ENCODE data around the gene MUTYH.
"Not testable (repeated sequence)": the region's sequence is repeated elsewhere in the genome, so short reads cannot be mapped to it uniquely, and the experiment has no call there.

MUTYH gene

DNA sequence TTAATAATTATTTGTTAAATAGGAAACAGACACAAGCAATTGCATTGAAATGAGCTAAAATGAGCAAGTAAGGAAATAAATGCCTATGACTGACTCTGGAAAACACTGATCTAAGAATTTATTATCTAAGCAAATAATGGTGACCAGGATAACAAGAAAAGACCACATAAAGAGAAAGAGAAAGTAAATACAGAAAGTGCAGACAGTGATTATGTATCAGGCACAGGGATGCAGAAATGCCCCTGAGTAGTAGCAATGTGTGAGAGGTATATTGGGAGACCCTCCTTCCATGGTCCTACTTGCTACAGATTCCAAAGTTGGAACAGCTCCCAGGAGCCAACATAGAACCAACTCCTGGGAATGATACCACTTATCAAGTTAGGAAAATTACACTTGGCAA, 33.3 kb upstream of the MUTYH start:
- Histone ChIP-seq H3K36me3 (ENCODE audit: control insufficient read depth, insufficient read depth, low read length) (no peaks in the 10 kb centered on the region), H3K9me3 (ENCODE audit: control insufficient read depth, insufficient read depth, low read length) (no peaks in the 10 kb centered on the region), H3K4me3 (ENCODE audit: low read depth, low read length) (no peak overlapping the region), H3K4me1 (ENCODE audit: control insufficient read depth, insufficient read depth, low read length) (no peaks in the 10 kb centered on the region), H3K27me3 (ENCODE audit: control insufficient read depth, insufficient read depth, low read length) (no peaks in the 10 kb centered on the region), H3K9ac (ENCODE audit: low read depth, low read length) (no peak overlapping the region)

DNA sequence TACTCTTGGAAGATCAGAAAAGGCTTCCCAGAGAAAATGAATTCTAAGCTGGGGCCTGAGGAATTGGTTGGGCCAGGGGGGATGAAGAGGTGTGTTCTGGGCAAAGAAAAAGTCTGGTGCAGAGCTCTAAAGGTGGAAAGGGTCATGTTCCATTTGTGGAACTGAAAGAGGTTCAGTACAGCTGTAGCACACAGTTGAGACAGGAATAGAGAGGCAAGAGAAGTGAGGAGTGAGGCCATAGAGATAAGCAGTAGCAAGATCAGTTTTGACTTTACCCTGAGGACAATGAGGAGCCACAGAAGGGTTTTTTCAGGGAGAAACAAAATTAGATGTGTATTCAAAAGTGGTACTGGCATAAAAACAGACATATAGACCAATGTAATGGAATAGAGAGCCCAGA, 30.3 kb upstream of the MUTYH start:
- H3K4me3 ChIP-seq (ENCODE audit: low read depth, low read length) = no peak overlapping the region
- H3K27me3 ChIP-seq (ENCODE audit: control insufficient read depth, insufficient read depth, low read length) = no peaks in the 10 kb centered on the region
- H3K4me1 ChIP-seq (ENCODE audit: control insufficient read depth, insufficient read depth, low read length) = no peaks in the 10 kb centered on the region
- no peak overlapping the region for H3K9ac ChIP-seq (ENCODE audit: low read depth, low read length)
- no peaks in the 10 kb centered on the region for H3K9me3 ChIP-seq (ENCODE audit: control insufficient read depth, insufficient read depth, low read length)
- H3K36me3 ChIP-seq (ENCODE audit: control insufficient read depth, insufficient read depth, low read length) = no peaks in the 10 kb centered on the region

DNA sequence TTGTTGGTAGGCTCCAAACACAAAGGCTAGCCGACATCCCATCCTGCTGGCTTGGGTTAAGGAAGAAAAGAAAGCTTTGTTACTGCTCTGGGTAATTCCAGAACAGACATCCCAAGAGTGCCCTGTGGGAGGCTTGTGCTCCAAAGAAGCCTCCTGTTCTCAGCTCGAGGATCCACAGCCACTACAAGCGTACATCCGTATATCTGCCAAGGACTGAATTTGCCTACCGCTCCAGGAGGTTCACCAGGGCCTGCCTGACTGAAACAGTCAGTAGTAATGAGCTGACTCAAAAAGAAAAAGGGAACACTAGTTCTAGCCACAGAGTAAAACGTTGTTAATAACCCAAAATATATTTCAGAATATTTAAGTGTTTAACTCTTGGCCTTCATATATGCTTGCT, 24.8 kb upstream of the MUTYH start:
- no peaks in the 10 kb centered on the region for H3K9me3 ChIP-seq (ENCODE audit: control insufficient read depth, insufficient read depth, low read length)
- no peaks in the 10 kb centered on the region for H3K27me3 ChIP-seq (ENCODE audit: control insufficient read depth, insufficient read depth, low read length)
- peaks cover 6% of the 10 kb centered on the region for H3K4me1 ChIP-seq (ENCODE audit: control insufficient read depth, insufficient read depth, low read length)
- H3K36me3 ChIP-seq (ENCODE audit: control insufficient read depth, insufficient read depth, low read length) = no peaks in the 10 kb centered on the region
- no peak overlapping the region for H3K4me3 ChIP-seq (ENCODE audit: low read depth, low read length)
- no peak overlapping the region for H3K9ac ChIP-seq (ENCODE audit: low read depth, low read length)

DNA sequence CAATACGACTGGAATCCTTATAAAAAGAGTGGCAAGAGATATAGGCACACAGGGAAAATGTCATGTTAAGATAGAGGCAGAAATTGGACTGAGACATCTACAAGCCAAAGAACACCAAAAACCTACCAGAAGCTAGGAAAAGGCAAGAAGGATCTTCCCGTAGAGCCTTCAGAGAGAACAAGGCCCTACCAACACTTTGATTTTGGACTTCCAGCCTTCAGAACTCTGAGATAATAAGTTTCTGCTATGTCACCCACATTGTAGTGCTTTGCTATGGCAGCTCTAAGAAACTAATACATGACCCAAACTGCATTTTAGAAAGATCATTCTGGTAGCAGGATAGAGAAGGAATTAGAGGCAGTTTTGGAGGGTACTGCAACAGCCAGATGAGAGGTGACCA, 24.1 kb upstream of the MUTYH start:
- Histone ChIP-seq H3K4me3 (ENCODE audit: low read depth, low read length) (no peak overlapping the region), H3K9ac (ENCODE audit: low read depth, low read length) (no peak overlapping the region), H3K27me3 (ENCODE audit: control insufficient read depth, insufficient read depth, low read length) (no peaks in the 10 kb centered on the region), H3K36me3 (ENCODE audit: control insufficient read depth, insufficient read depth, low read length) (no peaks in the 10 kb centered on the region), H3K9me3 (ENCODE audit: control insufficient read depth, insufficient read depth, low read length) (no peaks in the 10 kb centered on the region), H3K4me1 (ENCODE audit: control insufficient read depth, insufficient read depth, low read length) (peaks cover 8% of the 10 kb centered on the region)

DNA sequence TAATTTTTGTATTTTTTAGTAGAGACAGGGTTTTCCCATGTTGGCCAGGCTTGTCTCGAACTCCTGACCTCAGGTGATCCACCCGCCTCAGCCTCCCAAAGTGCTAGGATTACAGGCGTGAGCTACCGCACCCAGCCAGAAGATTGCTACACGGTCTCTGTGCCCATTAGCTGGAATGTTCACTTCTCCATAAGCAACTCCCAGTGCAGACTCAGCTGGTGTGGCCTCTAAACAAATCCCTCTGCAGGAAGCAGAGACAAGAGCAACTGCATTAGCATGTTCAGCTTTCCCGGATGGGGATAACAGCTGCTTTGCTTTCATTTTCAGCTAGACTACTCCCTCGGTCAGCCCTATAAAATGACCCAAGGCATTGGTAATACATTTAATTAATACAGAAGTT, 20.7 kb upstream of the MUTYH start:
- not testable (repeated sequence) for H3K4me1 ChIP-seq (ENCODE audit: control insufficient read depth, insufficient read depth, low read length); H3K9me3 ChIP-seq (ENCODE audit: control insufficient read depth, insufficient read depth, low read length); H3K9ac ChIP-seq (ENCODE audit: low read depth, low read length); H3K27me3 ChIP-seq (ENCODE audit: control insufficient read depth, insufficient read depth, low read length); H3K36me3 ChIP-seq (ENCODE audit: control insufficient read depth, insufficient read depth, low read length); H3K4me3 ChIP-seq (ENCODE audit: low read depth, low read length)

DNA sequence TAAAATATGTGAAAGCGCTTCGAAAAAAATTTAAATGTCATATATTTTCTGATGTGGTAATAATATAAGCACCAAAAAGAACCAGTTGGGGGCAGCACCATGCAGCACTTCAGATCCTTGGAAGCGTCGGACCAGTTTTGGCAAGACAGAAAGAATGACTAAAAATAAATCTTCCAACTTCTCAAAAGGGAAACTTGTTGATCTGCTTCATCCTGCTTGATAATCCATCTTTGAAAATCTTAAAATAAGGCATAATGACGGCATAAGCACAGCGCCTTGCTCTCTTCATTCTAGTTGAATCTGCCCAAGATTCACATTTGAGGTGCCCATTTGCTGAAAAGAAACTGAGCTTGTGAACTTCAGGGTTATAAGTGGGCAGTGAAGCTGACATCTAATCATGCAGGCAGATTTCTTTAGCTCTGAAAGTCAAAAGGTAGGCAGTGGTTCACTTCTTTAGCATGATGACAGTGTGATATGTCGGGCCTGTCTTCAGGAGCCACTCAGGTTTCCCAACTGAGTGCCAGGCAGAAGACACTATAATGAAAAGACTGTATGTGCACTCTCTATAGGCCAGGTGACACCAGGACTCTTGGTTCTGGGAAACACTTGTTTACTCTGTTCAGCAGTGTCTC, 19.8 kb upstream of the MUTYH start:
- Histone ChIP-seq H3K36me3 (ENCODE audit: control insufficient read depth, insufficient read depth, low read length) (no peaks in the 10 kb centered on the region), H3K4me1 (ENCODE audit: control insufficient read depth, insufficient read depth, low read length) (peaks cover 8% of the 10 kb centered on the region), H3K27me3 (ENCODE audit: control insufficient read depth, insufficient read depth, low read length) (no peaks in the 10 kb centered on the region), H3K4me3 (ENCODE audit: low read depth, low read length) (no peak overlapping the region), H3K9ac (ENCODE audit: low read depth, low read length) (peak overlapping the region; percentile 9), H3K9me3 (ENCODE audit: control insufficient read depth, insufficient read depth, low read length) (no peaks in the 10 kb centered on the region)

DNA sequence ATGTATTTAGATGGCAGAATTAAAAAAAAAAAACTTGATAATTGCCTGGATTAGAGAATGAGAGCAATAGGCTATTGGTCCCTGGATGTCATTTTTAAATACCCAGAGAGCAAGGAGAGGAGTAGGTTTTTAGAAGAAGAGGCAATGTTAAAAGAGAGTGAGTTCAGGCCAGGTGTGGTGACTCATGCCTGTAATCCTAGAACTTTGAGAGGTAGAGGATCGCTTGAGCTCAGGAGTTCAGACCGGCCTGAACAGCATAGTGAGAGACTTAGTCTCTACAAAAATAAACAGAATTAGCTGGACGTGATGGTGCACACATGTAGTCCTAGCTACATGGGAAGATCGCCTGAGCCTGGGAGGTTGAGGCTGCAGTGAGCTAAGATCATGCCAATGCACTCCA, 15.9 kb upstream of the MUTYH start:
- Histone ChIP-seq H3K9me3 (ENCODE audit: control insufficient read depth, insufficient read depth, low read length) (no peaks in the 10 kb centered on the region), H3K4me3 (ENCODE audit: low read depth, low read length) (no peak overlapping the region), H3K36me3 (ENCODE audit: control insufficient read depth, insufficient read depth, low read length) (no peaks in the 10 kb centered on the region), H3K27me3 (ENCODE audit: control insufficient read depth, insufficient read depth, low read length) (no peaks in the 10 kb centered on the region), H3K9ac (ENCODE audit: low read depth, low read length) (no peak overlapping the region), H3K4me1 (ENCODE audit: control insufficient read depth, insufficient read depth, low read length) (peaks cover 8% of the 10 kb centered on the region)

DNA sequence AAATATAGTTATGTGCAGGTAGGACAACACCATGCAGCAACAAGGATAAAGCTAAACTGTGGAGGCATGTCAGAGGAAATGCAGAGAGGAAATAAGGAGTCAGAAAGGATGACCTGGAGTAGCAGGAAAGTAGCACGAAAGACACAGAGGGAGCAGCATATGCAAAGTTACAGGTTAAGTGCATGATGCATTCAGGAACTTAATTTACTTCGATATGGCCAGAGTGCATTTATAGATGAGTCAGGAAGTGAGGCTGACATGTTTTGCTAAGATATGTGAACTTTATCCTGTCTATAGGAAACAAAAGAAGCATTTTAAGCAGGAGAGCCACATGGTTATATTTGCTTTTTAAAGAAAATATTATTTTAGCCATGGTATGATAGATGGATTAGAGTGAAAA, 15.4 kb upstream of the MUTYH start:
- Histone ChIP-seq H3K4me1 (ENCODE audit: control insufficient read depth, insufficient read depth, low read length) (peaks cover 8% of the 10 kb centered on the region), H3K9me3 (ENCODE audit: control insufficient read depth, insufficient read depth, low read length) (no peaks in the 10 kb centered on the region), H3K4me3 (ENCODE audit: low read depth, low read length) (no peak overlapping the region), H3K9ac (ENCODE audit: low read depth, low read length) (no peak overlapping the region), H3K27me3 (ENCODE audit: control insufficient read depth, insufficient read depth, low read length) (no peaks in the 10 kb centered on the region), H3K36me3 (ENCODE audit: control insufficient read depth, insufficient read depth, low read length) (no peaks in the 10 kb centered on the region)

DNA sequence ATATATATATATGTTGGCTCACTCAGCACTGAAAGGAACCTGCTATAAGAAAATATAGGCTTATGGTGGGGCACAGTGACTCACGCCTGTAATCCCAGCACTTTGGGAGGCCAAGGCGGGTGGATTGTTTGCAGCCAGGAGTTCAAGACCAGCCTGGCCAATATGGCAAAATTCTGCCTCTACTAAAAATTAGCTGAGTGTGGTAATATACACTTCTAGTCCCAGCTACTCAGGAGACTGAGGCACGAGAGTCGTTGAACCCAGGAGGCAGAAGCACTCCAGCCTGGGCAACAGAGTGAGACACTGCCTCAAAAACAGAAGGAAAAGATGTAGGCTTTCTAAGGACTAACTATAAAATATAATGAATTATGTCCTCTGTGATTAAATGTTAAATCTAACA, 14.6 kb upstream of the MUTYH start:
- H3K27me3 ChIP-seq (ENCODE audit: control insufficient read depth, insufficient read depth, low read length) = no peaks in the 10 kb centered on the region
- H3K9me3 ChIP-seq (ENCODE audit: control insufficient read depth, insufficient read depth, low read length) = no peaks in the 10 kb centered on the region
- H3K4me1 ChIP-seq (ENCODE audit: control insufficient read depth, insufficient read depth, low read length) = peaks cover under 1% of the 10 kb centered on the region
- H3K9ac ChIP-seq (ENCODE audit: low read depth, low read length) = no peak overlapping the region
- no peaks in the 10 kb centered on the region for H3K36me3 ChIP-seq (ENCODE audit: control insufficient read depth, insufficient read depth, low read length)
- no peak overlapping the region for H3K4me3 ChIP-seq (ENCODE audit: low read depth, low read length)

DNA sequence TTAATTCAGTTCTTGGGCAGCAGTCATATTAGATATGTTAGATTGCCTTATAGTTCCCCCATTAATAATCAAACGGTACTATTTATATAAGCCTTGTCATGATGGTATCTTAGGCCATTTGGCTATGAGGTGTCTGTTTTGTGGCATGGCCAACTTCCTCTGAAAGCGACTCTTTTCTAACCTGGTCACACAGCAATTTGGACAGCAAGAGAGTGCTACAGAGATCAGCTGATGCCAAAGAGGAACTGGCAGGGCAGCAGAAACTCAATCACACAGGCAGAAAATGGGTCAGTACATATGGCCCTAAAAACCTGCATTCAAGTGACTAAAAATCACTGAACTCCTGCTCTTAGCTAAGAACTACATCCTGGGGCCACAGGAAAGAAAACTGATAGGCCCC, 13.4 kb upstream of the MUTYH start:
- no peak overlapping the region for H3K9ac ChIP-seq (ENCODE audit: low read depth, low read length)
- peaks cover 2% of the 10 kb centered on the region for H3K36me3 ChIP-seq (ENCODE audit: control insufficient read depth, insufficient read depth, low read length)
- H3K4me3 ChIP-seq (ENCODE audit: low read depth, low read length) = no peak overlapping the region
- H3K27me3 ChIP-seq (ENCODE audit: control insufficient read depth, insufficient read depth, low read length) = no peaks in the 10 kb centered on the region
- H3K9me3 ChIP-seq (ENCODE audit: control insufficient read depth, insufficient read depth, low read length) = no peaks in the 10 kb centered on the region
- no peaks in the 10 kb centered on the region for H3K4me1 ChIP-seq (ENCODE audit: control insufficient read depth, insufficient read depth, low read length)

DNA sequence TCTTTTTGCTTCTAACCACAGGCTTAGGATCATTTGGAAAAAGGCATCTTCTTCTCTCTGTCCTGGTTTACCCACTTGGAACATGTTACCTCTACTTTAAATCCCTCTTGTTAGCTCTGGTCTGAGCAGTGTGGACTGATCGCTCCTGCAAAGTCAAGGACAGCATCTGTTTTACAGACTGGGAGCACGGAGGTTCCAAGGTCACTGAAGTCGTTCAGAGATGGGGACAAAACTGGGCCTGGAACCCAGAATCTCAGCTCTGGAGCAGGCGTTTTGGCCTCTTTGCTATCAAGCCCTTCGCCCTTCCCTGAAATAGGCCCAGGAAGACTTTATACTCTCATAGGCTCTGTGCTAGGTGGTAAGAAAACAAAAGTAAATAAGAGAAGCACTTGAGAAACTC, 11.3 kb upstream of the MUTYH start:
- Histone ChIP-seq H3K9ac (ENCODE audit: low read depth, low read length) (no peak overlapping the region), H3K4me1 (ENCODE audit: control insufficient read depth, insufficient read depth, low read length) (no peaks in the 10 kb centered on the region), H3K36me3 (ENCODE audit: control insufficient read depth, insufficient read depth, low read length) (peaks cover 5% of the 10 kb centered on the region), H3K9me3 (ENCODE audit: control insufficient read depth, insufficient read depth, low read length) (no peaks in the 10 kb centered on the region), H3K27me3 (ENCODE audit: control insufficient read depth, insufficient read depth, low read length) (no peaks in the 10 kb centered on the region), H3K4me3 (ENCODE audit: low read depth, low read length) (no peak overlapping the region)

DNA sequence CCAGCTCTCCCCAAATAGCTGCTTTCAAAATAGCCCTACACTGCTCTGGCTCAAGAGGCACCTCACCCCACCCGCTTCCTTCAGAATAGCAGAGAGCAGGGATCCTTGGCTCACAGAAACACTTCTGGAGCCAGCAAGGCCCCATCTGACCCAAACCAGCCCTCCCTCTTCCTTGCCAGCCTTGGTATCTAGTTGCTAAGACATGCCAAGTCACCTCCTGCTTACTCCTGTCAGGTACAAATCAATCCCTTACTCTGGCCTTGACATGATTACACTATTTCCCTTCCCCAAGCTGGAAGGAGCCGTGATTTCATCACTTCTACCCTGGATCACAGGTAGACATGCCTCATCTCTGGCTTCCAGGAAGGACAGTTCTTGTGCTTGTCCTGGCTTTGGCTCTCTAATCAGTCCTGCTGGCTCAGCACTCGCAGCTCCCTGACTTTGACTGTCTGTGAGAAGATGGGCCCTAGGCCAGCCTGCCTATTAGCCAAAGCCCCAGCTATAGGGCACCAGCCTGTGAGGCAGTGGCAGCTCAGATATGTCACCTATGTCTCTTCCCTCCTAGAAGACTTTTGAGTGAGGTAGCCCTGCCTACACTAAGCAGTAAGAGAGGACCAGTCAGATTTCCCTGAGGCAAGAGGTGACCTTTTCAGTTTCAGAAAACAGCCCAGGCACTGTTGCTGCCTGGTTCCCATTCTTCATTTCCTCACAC, 8.9 kb upstream of the MUTYH start:
- no peak overlapping the region for H3K4me3 ChIP-seq (ENCODE audit: low read depth, low read length)
- H3K36me3 ChIP-seq (ENCODE audit: control insufficient read depth, insufficient read depth, low read length) = peaks cover 20% of the 10 kb centered on the region
- no peaks in the 10 kb centered on the region for H3K27me3 ChIP-seq (ENCODE audit: control insufficient read depth, insufficient read depth, low read length)
- H3K4me1 ChIP-seq (ENCODE audit: control insufficient read depth, insufficient read depth, low read length) = no peaks in the 10 kb centered on the region
- H3K9ac ChIP-seq (ENCODE audit: low read depth, low read length) = no peak overlapping the region
- H3K9me3 ChIP-seq (ENCODE audit: control insufficient read depth, insufficient read depth, low read length) = no peaks in the 10 kb centered on the region
